Measurements from ENCODE around the gene ERC2.

ERC2 gene

GRCh38 chr3:55624238-55624637 is 844.0 kb downstream of the ERC2 start:
- no peak for DNase-seq

GRCh38 chr3:55623786-55624185 is 844.5 kb downstream of the ERC2 start:
- no peak for DNase-seq

- no peak for DNase-seq
Measured at GRCh38 chr3:55622733-55623132, 845.5 kb downstream of the ERC2 start.

GRCh38 chr3:55622116-55622515 is 846.2 kb downstream of the ERC2 start:
- no peak for DNase-seq

- DNase-seq: no peak
Measured at GRCh38 chr3:55621648-55622047, 846.6 kb downstream of the ERC2 start.

GRCh38 chr3:55621026-55621422 is 847.2 kb downstream of the ERC2 start:
- DNase-seq: no peak

- DNase-seq: no peak
Measured at GRCh38 chr3:55620351-55621025, 847.8 kb downstream of the ERC2 start.

- no peak for DNase-seq
Measured at GRCh38 chr3:55619046-55619808, 849.0 kb downstream of the ERC2 start.

- DNase-seq: no peak
Measured at GRCh38 chr3:55617385-55617784, 850.9 kb downstream of the ERC2 start.

- DNase-seq: no peak
Measured at GRCh38 chr3:55616803-55617202, 851.5 kb downstream of the ERC2 start.

GRCh38 chr3:55615694-55616295 is 852.5 kb downstream of the ERC2 start:
- DNase-seq: no peak

- no peak for DNase-seq
Measured at GRCh38 chr3:55615039-55615693, 853.1 kb downstream of the ERC2 start.

- no peak for DNase-seq
Measured at GRCh38 chr3:55611121-55611520, 857.1 kb downstream of the ERC2 start.

GRCh38 chr3:55609230-55609827 is 858.9 kb downstream of the ERC2 start:
- DNase-seq: no peak

- DNase-seq: no peak
Measured at GRCh38 chr3:55608301-55608937, 859.8 kb downstream of the ERC2 start.

GRCh38 chr3:55607844-55608243 is 860.4 kb downstream of the ERC2 start:
- DNase-seq: no peak

- no peak for DNase-seq
Measured at GRCh38 chr3:55607175-55607574, 861.1 kb downstream of the ERC2 start.

- DNase-seq: no peak
Measured at GRCh38 chr3:55605443-55606236, 862.6 kb downstream of the ERC2 start.

- DNase-seq: no peak
Measured at GRCh38 chr3:55604846-55605245, 863.4 kb downstream of the ERC2 start.

- no peak for DNase-seq
Measured at GRCh38 chr3:55604402-55604801, 863.9 kb downstream of the ERC2 start.

- no peak for DNase-seq
Measured at GRCh38 chr3:55601366-55602080, 866.7 kb downstream of the ERC2 start.
